Bronchial epithelial cell (primary cell): ENCODE results near the gene GPC4. TPM values are rescaled to one million over a fixed set of nuclear protein-coding genes. Genes with fewer than 3 reads are reported as not detected.
A peak's percentile ranks its signal among the peaks of the same experiment; 100 is the strongest.

Experiments
- DNase-seq: peaks from one replicate; pipeline ENCODE4 v3.0.0-alpha.2; 2010; ENCODE audit warnings: low read depth
- FAIRE-seq: peaks from 2 replicates; lab custom pipeline; 2011; peaks lifted over from hg19 to GRCh38; lab: Jason Lieb, UNC
- H3K27me3 ChIP-seq: 2 replicates; pipeline ENCODE4 v1.5.1; 2011; ENCODE audit warnings: low read length; ENCODE audit not compliant: control insufficient read depth, insufficient read depth
- H3K36me3 ChIP-seq: 2 replicates; pipeline ENCODE4 v1.5.1; 2011; ENCODE audit warnings: low read length; ENCODE audit not compliant: control insufficient read depth, insufficient read depth
- H3K4me3 ChIP-seq: 2 replicates; pipeline ENCODE4 v1.5.1; 2011; ENCODE audit warnings: mild to moderate bottlenecking, low read depth, low read length, control low read depth
- total RNA-seq: library from RNA; depleted of rRNA; stranded (reverse); fragments of >200 nt; gene quantifications from 2 replicates; pipeline ENCODE4 v1.2.1, GENCODE V29; 2014
- TF ChIP-seq, protein P1 (sequence below): IDR thresholded peaks from 2 replicates; pipeline ENCODE4 v1.5.1; 2011; ENCODE audit warnings: mild to moderate bottlenecking, moderate library complexity, low read length, control low read depth, inconsistent platforms; ENCODE audit not compliant: insufficient read depth, severe bottlenecking

GPC4 gene
- total RNA-seq, 1 donor from 2014 or later: 0.26 TPM

DNA sequence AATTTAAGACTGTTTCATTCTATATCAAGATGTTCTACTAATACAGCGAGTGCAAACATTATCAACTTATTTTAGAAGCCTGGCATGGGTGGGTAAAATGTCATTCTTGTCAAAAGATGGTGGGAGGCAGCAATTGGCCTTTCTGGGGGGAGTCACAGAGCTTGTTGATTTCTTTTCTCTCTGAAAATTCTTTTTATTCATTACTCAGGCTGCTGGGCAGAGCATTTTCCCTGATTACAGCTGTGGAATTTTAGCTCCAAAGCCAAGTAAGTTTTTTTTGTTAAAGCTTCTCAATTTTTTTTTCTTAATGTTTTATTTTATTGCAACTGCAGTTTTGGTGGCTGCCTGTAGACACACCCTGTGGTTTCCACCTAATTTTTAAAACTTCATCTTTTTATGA is 50.4 kb downstream of the GPC4 start:
- H3K36me3 ChIP-seq: no peaks in the 10 kb centered on the region
- DNase-seq (no peak), FAIRE-seq (no peak)
- H3K4me3 ChIP-seq: no peak overlapping the region
- H3K27me3 ChIP-seq: no peaks in the 10 kb centered on the region
- TF ChIP-seq, protein P1, sequence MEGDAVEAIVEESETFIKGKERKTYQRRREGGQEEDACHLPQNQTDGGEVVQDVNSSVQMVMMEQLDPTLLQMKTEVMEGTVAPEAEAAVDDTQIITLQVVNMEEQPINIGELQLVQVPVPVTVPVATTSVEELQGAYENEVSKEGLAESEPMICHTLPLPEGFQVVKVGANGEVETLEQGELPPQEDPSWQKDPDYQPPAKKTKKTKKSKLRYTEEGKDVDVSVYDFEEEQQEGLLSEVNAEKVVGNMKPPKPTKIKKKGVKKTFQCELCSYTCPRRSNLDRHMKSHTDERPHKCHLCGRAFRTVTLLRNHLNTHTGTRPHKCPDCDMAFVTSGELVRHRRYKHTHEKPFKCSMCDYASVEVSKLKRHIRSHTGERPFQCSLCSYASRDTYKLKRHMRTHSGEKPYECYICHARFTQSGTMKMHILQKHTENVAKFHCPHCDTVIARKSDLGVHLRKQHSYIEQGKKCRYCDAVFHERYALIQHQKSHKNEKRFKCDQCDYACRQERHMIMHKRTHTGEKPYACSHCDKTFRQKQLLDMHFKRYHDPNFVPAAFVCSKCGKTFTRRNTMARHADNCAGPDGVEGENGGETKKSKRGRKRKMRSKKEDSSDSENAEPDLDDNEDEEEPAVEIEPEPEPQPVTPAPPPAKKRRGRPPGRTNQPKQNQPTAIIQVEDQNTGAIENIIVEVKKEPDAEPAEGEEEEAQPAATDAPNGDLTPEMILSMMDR: no peak

DNA sequence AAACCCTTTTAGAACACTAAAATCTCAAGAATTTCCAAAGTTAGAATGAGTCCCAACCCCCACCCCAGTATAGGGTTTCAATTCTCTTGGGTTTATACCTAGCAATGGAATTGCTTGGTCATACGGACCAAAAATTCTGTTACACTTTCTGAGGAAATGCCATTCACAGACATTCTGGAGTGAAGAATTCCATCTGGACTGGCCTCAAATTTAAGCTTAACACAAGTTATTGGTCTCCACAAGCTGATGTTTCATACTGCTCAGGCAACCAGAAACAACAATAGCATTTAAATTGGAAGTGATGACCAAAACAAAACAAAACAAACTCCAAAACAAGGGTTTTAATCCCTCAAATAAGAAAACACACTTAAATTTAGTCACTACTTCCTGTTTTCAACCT is 51.1 kb downstream of the GPC4 start:
- H3K27me3 ChIP-seq: no peaks in the 10 kb centered on the region
- FAIRE-seq: no peak
- no peak for DNase-seq
- H3K4me3 ChIP-seq: no peak overlapping the region
- TF ChIP-seq, protein P1: no peak
- H3K36me3 ChIP-seq: no peaks in the 10 kb centered on the region

DNA sequence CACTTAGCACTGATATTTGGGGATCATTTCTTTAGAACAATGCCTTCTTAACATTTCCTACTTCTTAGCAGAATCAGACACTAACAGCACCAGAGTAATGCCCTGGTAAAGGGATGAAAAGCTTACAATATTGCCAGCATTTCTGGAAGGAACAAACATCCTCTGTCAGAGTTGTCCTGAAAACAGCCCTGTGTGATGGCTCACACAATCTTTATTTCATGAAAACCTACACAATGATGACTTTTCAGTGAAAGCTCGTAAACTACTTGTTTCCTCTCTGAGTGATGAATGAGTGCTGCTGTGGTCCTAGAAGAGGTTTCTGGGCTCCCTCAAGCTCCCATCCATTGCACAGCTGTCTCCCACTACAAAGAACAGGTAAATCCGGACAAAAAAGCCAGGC is 52.8 kb downstream of the GPC4 start:
- no peak for FAIRE-seq
- TF ChIP-seq, protein P1: no peak

DNA sequence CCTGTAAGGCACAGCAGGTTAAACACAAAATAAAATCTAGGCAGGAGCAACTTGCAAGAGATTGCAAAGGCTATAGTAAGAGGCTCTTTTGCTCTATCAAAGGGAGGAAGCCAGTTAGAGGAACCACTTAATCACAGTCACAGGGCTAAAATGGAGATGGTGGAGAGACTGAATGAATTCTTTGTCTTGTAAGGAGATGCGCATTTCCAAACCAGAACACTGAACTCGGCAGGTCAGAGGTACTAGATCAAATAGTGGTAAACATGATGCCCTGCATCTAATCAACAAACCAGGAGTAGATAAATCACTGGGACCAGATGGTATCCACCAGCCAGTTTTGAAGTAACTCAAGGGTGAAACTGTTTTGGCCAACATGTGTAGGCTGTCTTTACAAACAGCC is 55.8 kb downstream of the GPC4 start:
- DNase-seq: no peak
- Histone ChIP-seq H3K27me3 (no peaks in the 10 kb centered on the region), H3K4me3 (no peak overlapping the region), H3K36me3 (no peaks in the 10 kb centered on the region)
- TF ChIP-seq, protein P1: no peak
- FAIRE-seq: no peak

More for the DNA sequence above, 52.8 kb downstream of the GPC4 start:
- Histone ChIP-seq H3K36me3 (no peaks in the 10 kb centered on the region), H3K27me3 (no peaks in the 10 kb centered on the region), H3K4me3 (no peak overlapping the region)
- DNase-seq: no peak

DNA sequence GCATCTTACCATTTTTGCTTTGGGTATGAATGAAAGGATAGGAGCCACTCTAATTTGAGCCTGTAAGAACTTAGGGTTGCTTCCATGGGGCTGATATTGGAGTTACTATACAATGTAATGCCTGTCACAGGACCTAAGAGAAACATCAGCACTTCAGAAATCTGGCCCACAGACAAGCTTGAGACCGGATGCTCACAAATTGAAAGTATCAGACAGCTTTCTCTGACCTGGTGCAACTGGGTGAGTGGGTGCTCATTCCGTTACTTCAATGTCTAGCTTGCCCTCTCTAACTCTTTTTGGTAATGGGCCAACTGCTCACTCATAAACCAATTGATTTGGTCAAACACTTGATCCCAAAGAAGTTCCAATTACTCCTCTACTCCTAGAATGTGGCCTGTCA is 62.1 kb downstream of the GPC4 start:
- Histone ChIP-seq H3K36me3 (no peaks in the 10 kb centered on the region), H3K27me3 (no peaks in the 10 kb centered on the region), H3K4me3 (no peak overlapping the region)
- DNase-seq (no peak), FAIRE-seq (peak; percentile 81)
- TF ChIP-seq, protein P1: no peak

DNA sequence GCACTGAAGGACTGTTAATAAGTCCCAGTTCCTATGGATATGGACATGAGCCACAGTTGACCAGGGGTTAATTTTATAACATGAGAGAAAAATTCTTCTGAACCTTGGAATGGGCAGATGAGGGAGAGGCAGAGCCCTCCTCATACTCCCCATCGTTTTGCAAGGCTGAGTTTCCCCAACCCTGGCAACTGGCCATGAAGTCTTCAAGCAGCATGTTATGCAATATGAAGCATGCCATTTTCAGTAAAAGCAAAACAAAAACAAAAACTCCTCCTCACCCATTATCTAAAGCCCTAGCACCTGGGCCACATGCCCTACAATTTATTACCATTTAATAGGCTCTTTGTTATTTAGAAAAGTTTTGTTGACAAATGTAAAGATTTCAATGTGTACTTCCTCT is 64.5 kb downstream of the GPC4 start:
- H3K36me3 ChIP-seq: no peaks in the 10 kb centered on the region
- DNase-seq: peak; percentile 2
- FAIRE-seq: no peak
- TF ChIP-seq, protein P1: no peak
- no peaks in the 10 kb centered on the region for H3K27me3 ChIP-seq
- H3K4me3 ChIP-seq: no peak overlapping the region
